Vagina (tissue), 2 donors: ENCODE data around the gene FANCC. TPM values are rescaled to one million over a fixed set of nuclear protein-coding genes. Genes with fewer than 3 reads are reported as not detected.

Experiments used
- DNase-seq, 2 donors: peaks; one replicate each; pipeline ENCODE4 v3.0.0-alpha.2; 2017; ENCODE audit errors: extremely low spot score in 2 of 2
- H3K27ac ChIP-seq: fragments of 200-600 bp; sonication (generic); one replicate; pipeline ENCODE4 v1.5.1; 2019
- H3K27me3 ChIP-seq: fragments of 200-600 bp; sonication (generic); one replicate; pipeline ENCODE4 v1.5.1; 2019
- H3K36me3 ChIP-seq, 2 donors: fragments of 200-600 bp; sonication (generic); one replicate each; pipeline ENCODE4 v1.5.1; 2017 to 2019
- H3K4me1 ChIP-seq: fragments of 200-600 bp; sonication (generic); one replicate; pipeline ENCODE4 v1.5.1; 2019
- H3K4me3 ChIP-seq, 2 donors: fragments of 200-600 bp; sonication (generic); 1 replicate in 1 of 2; 2 replicates in 1 of 2; pipeline ENCODE4 v1.5.1; 2016 to 2019
- H3K9me3 ChIP-seq: fragments of 200-600 bp; sonication (generic); one replicate; pipeline ENCODE4 v1.5.1; 2019
- POLR2A ChIP-seq, 2 donors: fragments of 450-650 bp; IDR thresholded peaks; one replicate each; pipeline ENCODE4 v1.6.1; 2017; ENCODE audit warnings: antibody characterized with exemption in 2 of 2, mild to moderate bottlenecking in 2 of 2, moderate library complexity in 2 of 2
- POLR2AphosphoS5 ChIP-seq, 2 donors: sonication (generic); formaldehyde crosslinking; IDR thresholded peaks; one replicate each; pipeline ENCODE4 v1.9.0; 2017; ENCODE audit warnings: antibody characterized with exemption in 2 of 2, mild to moderate bottlenecking in 2 of 2, low read depth in 1 of 2; ENCODE audit not compliant: insufficient read depth in 1 of 2
- intact Hi-C: fragments of 100-400 bp; cut with DNase I; formaldehyde crosslinking; loops from one replicate; pipeline ENCODE4 v1.15.1; 2023
- total RNA-seq: library from RNA; depleted of rRNA; stranded (reverse); fragments of >200 nt; gene quantifications from one replicate; pipeline ENCODE4 v1.2.3, GENCODE V29; 2016
- TF ChIP-seq, protein P1 (sequence below), 3 experiments: fragments of 450-650 bp in 2 of 3; fragments of 200-600 bp in 1 of 3; sonication (generic) in 1 of 3; IDR thresholded peaks; one replicate each; pipeline ENCODE4 v1.5.1; 2017 to 2019; ENCODE audit warnings: antibody characterized with exemption in 3 of 3, mild to moderate bottlenecking in 2 of 3, moderate library complexity in 2 of 3

Gene FANCC
- total RNA-seq, 1 donor from 2014 or later, result 17.2 TPM

DNA sequence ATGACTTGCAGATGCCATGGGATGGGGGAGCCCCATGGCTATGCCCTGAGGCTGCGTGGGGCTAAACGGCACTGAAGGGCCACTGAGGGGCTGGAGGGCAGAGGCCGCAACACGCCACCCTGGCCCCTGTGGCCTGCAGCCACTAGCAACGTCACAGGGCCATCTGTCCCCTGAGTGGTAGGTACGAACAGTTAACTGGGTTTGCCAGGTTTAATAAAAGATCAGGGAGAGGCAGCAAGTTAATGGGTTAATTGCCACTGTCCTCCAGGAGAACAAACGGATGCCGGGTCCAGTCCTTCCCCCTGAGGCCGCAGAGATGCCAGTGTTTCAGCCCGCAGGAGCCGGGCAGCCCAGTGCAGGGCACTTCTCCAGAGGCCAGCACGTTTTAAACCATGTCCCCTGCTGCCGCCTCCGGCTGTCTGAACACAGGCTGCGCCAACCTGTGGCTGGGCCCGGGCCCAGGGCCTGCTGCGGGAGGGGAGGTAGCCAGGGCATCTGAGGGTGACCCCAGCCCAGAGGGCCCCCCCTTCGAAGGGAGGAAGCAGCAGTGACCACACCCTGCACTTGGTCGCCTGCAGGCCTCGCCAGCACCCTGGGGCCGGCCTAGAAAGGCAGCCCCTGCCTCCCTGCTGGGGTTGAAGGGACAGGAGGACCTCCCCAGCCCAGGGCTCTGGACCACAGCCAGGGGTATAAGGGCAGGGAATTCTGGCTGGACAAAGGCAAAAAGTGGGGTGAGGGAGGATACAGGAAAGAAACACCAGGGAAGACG lies 227.3 kb downstream of the FANCC start:
- peak overlapping the region; percentile 93 for H3K27ac ChIP-seq
- intact Hi-C loops, result no loop called here
- H3K36me3 ChIP-seq, result peaks cover 0 to 20% of the 10 kb centered on the region in 2 donors
- no peaks in the 10 kb centered on the region for H3K27me3 ChIP-seq
- H3K4me1 ChIP-seq, result peaks cover 100% of the 10 kb centered on the region
- DNase-seq, result no peak
- H3K9me3 ChIP-seq, result no peaks in the 10 kb centered on the region
- no peak for TF ChIP-seq POLR2A (IDR thresholded peaks at IDR 0.05)
- peak in 1 of 2 donors; percentile 48 for TF ChIP-seq POLR2AphosphoS5 (IDR thresholded peaks at IDR 0.05; ENCODE audit: insufficient read depth in 1 of 2, low read depth in 1 of 2)
- no peak overlapping the region for H3K4me3 ChIP-seq

DNA sequence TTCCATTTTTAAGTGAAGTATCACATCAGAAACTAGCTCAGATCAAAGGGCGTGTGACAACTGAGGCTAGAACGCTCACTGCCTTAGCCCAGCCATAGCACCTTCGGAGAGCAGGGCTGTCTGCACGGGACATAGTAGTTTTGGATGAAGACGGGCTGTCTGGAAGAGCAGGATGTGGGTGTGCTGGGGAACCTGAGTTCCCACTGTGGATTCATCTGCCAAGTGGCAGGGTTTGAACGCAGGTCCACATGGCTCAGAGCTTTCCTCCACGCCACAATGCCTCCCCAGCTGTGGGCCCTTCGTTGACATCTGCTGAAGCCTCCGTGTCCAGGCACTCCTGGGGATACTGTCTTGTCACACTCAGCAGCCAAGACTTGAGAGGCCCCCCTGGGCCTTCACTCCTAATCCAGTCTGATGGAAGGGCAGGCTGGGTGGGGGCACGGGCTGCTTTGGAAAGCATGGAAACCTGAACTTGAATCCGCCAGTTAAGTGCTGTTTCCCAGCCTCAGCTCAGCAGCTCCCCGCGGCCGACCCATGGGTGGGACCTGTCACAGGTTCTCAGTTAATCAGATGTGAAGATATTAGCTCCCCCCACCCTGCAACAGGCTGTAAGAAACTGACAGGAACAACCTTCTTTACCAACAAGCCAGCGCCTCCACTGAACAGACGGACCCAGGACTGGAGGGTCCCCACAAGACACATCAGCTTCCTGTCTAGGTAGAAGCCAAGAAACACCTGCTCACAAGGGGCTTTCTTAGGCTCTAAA lies 228.1 kb downstream of the FANCC start:
- Histone ChIP-seq H3K27me3 (no peaks in the 10 kb centered on the region), H3K9me3 (no peaks in the 10 kb centered on the region), H3K27ac (peak overlapping the region; percentile 93), H3K4me1 (peaks cover 100% of the 10 kb centered on the region), H3K36me3 (peaks cover 0 to 20% of the 10 kb centered on the region in 2 donors), H3K4me3 (no peak overlapping the region)
- TF ChIP-seq, protein P1, sequence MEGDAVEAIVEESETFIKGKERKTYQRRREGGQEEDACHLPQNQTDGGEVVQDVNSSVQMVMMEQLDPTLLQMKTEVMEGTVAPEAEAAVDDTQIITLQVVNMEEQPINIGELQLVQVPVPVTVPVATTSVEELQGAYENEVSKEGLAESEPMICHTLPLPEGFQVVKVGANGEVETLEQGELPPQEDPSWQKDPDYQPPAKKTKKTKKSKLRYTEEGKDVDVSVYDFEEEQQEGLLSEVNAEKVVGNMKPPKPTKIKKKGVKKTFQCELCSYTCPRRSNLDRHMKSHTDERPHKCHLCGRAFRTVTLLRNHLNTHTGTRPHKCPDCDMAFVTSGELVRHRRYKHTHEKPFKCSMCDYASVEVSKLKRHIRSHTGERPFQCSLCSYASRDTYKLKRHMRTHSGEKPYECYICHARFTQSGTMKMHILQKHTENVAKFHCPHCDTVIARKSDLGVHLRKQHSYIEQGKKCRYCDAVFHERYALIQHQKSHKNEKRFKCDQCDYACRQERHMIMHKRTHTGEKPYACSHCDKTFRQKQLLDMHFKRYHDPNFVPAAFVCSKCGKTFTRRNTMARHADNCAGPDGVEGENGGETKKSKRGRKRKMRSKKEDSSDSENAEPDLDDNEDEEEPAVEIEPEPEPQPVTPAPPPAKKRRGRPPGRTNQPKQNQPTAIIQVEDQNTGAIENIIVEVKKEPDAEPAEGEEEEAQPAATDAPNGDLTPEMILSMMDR (IDR thresholded peaks at IDR 0.05), result no peak
- TF ChIP-seq POLR2AphosphoS5 (IDR thresholded peaks at IDR 0.05; ENCODE audit: insufficient read depth in 1 of 2, low read depth in 1 of 2) (no peak), POLR2A (IDR thresholded peaks at IDR 0.05) (no peak)
- intact Hi-C loops, result no loop called here
- no peak for DNase-seq

DNA sequence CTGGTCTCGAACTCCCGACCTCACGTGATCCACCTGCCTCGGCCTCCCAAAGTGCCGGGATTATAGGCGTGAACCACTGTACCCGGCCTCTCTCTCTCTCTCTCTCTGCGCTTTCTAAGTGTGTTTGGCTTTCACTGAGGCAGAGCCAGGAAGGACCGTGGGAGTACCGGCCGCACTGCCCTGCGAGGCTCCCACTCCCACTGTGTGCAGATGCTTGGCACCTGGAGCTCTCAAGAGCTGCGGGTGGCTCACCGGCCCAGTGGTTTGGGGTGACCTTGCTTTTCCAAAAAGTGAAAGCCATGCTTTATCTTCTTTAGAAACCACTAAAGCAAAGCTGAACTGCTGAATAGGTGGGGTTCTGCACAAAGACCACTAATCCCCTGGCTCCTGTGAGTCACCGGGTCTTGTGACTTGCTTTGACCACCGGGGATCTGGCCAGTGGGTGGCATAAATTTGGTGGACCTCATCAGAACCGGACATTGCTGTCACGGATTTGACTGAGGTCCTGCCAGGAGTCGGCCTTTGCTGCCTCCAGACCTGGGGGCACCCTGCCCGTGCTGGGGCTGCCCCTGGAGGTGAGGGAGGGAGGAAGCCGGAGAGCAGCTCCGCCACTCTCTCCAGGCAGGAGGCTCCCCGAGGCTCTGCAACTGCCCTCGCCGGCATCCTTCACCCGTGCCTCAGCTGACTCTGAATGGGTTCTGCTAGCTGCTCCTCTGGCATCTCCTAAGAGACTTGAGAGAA lies 228.9 kb downstream of the FANCC start:
- intact Hi-C loops, result no loop called here
- Histone ChIP-seq H3K27me3 (no peaks in the 10 kb centered on the region), H3K4me3 (no peak overlapping the region), H3K36me3 (peaks cover 0 to 23% of the 10 kb centered on the region in 2 donors), H3K9me3 (no peaks in the 10 kb centered on the region), H3K4me1 (peaks cover 98% of the 10 kb centered on the region), H3K27ac (peak overlapping the region; percentile 93)
- TF ChIP-seq POLR2AphosphoS5 (IDR thresholded peaks at IDR 0.05; ENCODE audit: insufficient read depth in 1 of 2, low read depth in 1 of 2) (peak in 1 of 2 donors; percentile 25), POLR2A (IDR thresholded peaks at IDR 0.05) (no peak)
- TF ChIP-seq, protein P1 (IDR thresholded peaks at IDR 0.05), result no peak
- DNase-seq, result no peak

DNA sequence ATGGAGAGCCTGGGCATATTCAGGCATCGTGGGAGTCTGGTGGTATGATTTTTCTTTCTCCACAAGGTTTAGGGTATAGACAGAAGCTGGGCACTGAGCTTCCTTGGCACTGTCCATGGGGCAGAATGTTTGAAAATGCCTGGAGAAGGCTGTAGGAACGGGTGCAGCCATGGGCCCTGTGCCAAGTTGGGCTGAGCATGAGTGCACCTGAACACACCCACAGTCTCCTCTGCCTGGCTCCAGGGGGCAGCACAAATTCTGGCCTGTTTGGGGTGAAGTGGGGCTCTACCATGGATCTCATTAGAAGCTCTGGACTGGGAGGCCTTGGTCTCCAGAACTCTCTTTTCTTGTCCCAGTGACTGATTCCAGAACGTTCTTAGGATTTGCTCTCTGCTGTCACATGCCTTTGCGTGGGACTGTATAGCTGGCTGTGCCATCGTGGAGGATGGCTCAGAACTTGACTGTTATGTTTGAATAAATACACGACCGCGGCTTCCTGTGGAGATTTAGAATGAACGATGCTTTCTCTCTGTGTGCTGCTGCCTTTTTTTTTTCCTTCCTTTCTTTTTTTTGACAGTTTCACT lies 229.8 kb downstream of the FANCC start:
- intact Hi-C loops, result no loop called here
- H3K9me3 ChIP-seq, result no peaks in the 10 kb centered on the region

More for the DNA sequence above, 229.8 kb downstream of the FANCC start:
- Histone ChIP-seq H3K4me1 (peaks cover 95% of the 10 kb centered on the region), H3K27me3 (no peaks in the 10 kb centered on the region), H3K27ac (peak overlapping the region; percentile 93), H3K36me3 (peaks cover 0 to 30% of the 10 kb centered on the region in 2 donors), H3K4me3 (no peak overlapping the region)
- no peak for TF ChIP-seq POLR2AphosphoS5 (IDR thresholded peaks at IDR 0.05; ENCODE audit: insufficient read depth in 1 of 2, low read depth in 1 of 2)
- TF ChIP-seq, protein P1 (IDR thresholded peaks at IDR 0.05), result no peak
- no peak for TF ChIP-seq POLR2A (IDR thresholded peaks at IDR 0.05)
- no peak for DNase-seq
